Loucy (cell line): Measurements from ENCODE around the gene MCHR1.

Experiments
- H2AFZ ChIP-seq: fragments of 200-600 bp; sonication (generic); 2 replicates; pipeline ENCODE4 v1.6.0; 2016; ENCODE audit warnings: antibody characterized with exemption, mild to moderate bottlenecking, low read length, moderate library complexity
- H3F3A ChIP-seq: fragments of 200-600 bp; 2 replicates; pipeline ENCODE4 v1.6.0; 2016; ENCODE audit warnings: antibody characterized with exemption, low read depth, mild to moderate bottlenecking
- H3K27me3 ChIP-seq: fragments of 200-600 bp; sonication (generic); 2 replicates; pipeline ENCODE4 v1.6.1; 2014; ENCODE audit warnings: low read length, mild to moderate bottlenecking; ENCODE audit not compliant: insufficient read depth, poor library complexity, severe bottlenecking
- H3K36me3 ChIP-seq: fragments of 200-600 bp; sonication (generic); 2 replicates; pipeline ENCODE4 v1.6.1; 2016; ENCODE audit warnings: low read length; ENCODE audit not compliant: insufficient read depth
- H3K4me1 ChIP-seq: fragments of 200-600 bp; sonication (generic); 2 replicates; pipeline ENCODE4 v1.5.1; 2014; ENCODE audit warnings: low read length, mild to moderate bottlenecking; ENCODE audit not compliant: insufficient read depth, poor library complexity, severe bottlenecking
- H3K4me2 ChIP-seq: fragments of 200-600 bp; sonication (generic); 2 replicates; pipeline ENCODE4 v1.6.0; 2014; ENCODE audit warnings: antibody characterized with exemption, low read length, low read depth, mild to moderate bottlenecking; ENCODE audit not compliant: poor library complexity, severe bottlenecking
- H3K4me3 ChIP-seq: fragments of 200-600 bp; sonication (generic); 2 replicates; pipeline ENCODE4 v1.5.1; 2014; ENCODE audit warnings: low read length, mild to moderate bottlenecking, mixed read lengths; ENCODE audit not compliant: poor library complexity, severe bottlenecking
- H3K79me2 ChIP-seq: fragments of 200-600 bp; sonication (generic); 2 replicates; pipeline ENCODE4 v1.6.1; 2014; ENCODE audit warnings: low read length; ENCODE audit not compliant: insufficient read depth
- H3K9ac ChIP-seq: fragments of 200-600 bp; sonication (generic); 2 replicates; pipeline ENCODE4 v1.6.0; 2014; ENCODE audit warnings: mild to moderate bottlenecking, low read depth, low read length, moderate library complexity; ENCODE audit not compliant: poor library complexity, severe bottlenecking
- H3K9me2 ChIP-seq: fragments of 200-600 bp; sonication (generic); replicated peaks from 2 replicates; pipeline ENCODE4 v1.6.1; 2016; ENCODE audit warnings: low read depth, low read length, mixed read lengths
- H3K9me3 ChIP-seq: fragments of 200-600 bp; sonication (generic); 2 replicates; pipeline ENCODE4 v1.6.1; 2014; ENCODE audit warnings: mild to moderate bottlenecking, antibody characterized with exemption, low read length, low read depth; ENCODE audit not compliant: insufficient read depth
- H4K20me1 ChIP-seq: fragments of 200-600 bp; sonication (generic); 2 replicates; pipeline ENCODE4 v1.6.0; 2014; ENCODE audit warnings: antibody characterized with exemption, low read length, mild to moderate bottlenecking; ENCODE audit not compliant: insufficient read depth, poor library complexity, severe bottlenecking
- CTCF ChIP-seq: fragments of 200-600 bp; sonication (generic); conservative IDR thresholded peaks from 2 replicates; pipeline ENCODE4 v1.5.1; 2014; ENCODE audit warnings: mild to moderate bottlenecking, antibody characterized with exemption, low read length
- EZH2phosphoT487 ChIP-seq: fragments of 200-600 bp; IDR thresholded peaks from 2 replicates; pipeline ENCODE4 v1.6.1; 2018; ENCODE audit warnings: antibody characterized with exemption, mild to moderate bottlenecking, moderate library complexity, borderline replicate concordance

The MCHR1 gene

GRCh38 chr22:40634119-40634903 lies 45.0 kb upstream of the MCHR1 start:
- H3K4me2 ChIP-seq: peak overlapping the region; percentile 99
- TF ChIP-seq CTCF (no peak), EZH2phosphoT487 (no peak)
- no peak overlapping the region for H2AFZ ChIP-seq
- H3K9ac ChIP-seq: peak overlapping the region; percentile 76
- H3K79me2 ChIP-seq: peaks cover 67% of the 10 kb centered on the region
- H3K9me3 ChIP-seq: no peaks in the 10 kb centered on the region
- no peaks in the 10 kb centered on the region for H3F3A ChIP-seq
- H3K27me3 ChIP-seq: no peaks in the 10 kb centered on the region
- H4K20me1 ChIP-seq: peaks cover 28% of the 10 kb centered on the region
- peak overlapping the region; percentile 81 for H3K4me3 ChIP-seq
- H3K4me1 ChIP-seq: peaks cover 32% of the 10 kb centered on the region
- H3K36me3 ChIP-seq: no peaks in the 10 kb centered on the region
- no peaks in the 10 kb centered on the region for H3K9me2 ChIP-seq

GRCh38 chr22:40635043-40635939 lies 44.0 kb upstream of the MCHR1 start:
- Histone ChIP-seq H3K9ac (peak overlapping the region; percentile 76), H3K4me2 (peak overlapping the region; percentile 99), H2AFZ (no peak overlapping the region), H3K27me3 (no peaks in the 10 kb centered on the region), H4K20me1 (peaks cover 28% of the 10 kb centered on the region), H3K4me3 (peak overlapping the region; percentile 81), H3K4me1 (peaks cover 32% of the 10 kb centered on the region), H3K9me2 (no peaks in the 10 kb centered on the region), H3K36me3 (no peaks in the 10 kb centered on the region), H3F3A (no peaks in the 10 kb centered on the region), H3K79me2 (peaks cover 59% of the 10 kb centered on the region), H3K9me3 (no peaks in the 10 kb centered on the region)
- no peak for TF ChIP-seq EZH2phosphoT487
- TF ChIP-seq CTCF: no peak

- H3K27me3 ChIP-seq: no peaks in the 10 kb centered on the region
- peak overlapping the region; percentile 99 for H3K4me2 ChIP-seq
- H3K9ac ChIP-seq: peak overlapping the region; percentile 76
- no peaks in the 10 kb centered on the region for H3F3A ChIP-seq
- H3K36me3 ChIP-seq: no peaks in the 10 kb centered on the region
- TF ChIP-seq EZH2phosphoT487: no peak
- no peak for TF ChIP-seq CTCF
- peaks cover 53% of the 10 kb centered on the region for H3K79me2 ChIP-seq
- peaks cover 28% of the 10 kb centered on the region for H4K20me1 ChIP-seq
- peak overlapping the region; percentile 78 for H2AFZ ChIP-seq
- no peaks in the 10 kb centered on the region for H3K9me3 ChIP-seq
- H3K4me1 ChIP-seq: peaks cover 32% of the 10 kb centered on the region
- H3K4me3 ChIP-seq: peak overlapping the region; percentile 81
- no peaks in the 10 kb centered on the region for H3K9me2 ChIP-seq
Observed at GRCh38 chr22:40635940-40636379, 43.3 kb upstream of the MCHR1 start.
